Measurements from ENCODE around the gene ZWILCH.

The ZWILCH gene

DNA sequence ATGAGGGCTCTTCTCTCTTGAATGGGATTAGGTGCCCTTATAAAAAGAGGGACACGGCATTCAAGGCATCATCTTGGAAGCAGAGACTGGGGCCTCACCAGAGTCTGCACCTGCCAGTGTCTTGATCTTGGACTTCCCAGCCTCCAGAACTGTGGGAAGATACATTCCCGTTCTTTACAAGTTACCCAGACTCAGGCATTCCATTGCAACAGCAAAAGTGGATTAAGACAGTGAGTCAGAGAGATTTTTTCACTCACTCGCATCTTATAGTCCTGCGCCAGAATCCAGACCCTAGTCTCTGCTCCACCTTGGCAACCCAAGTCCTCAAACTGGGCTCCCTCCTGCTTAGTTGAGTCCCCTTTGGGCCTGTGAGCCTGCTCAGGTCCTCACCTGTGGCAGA lies 58.0 kb downstream of the ZWILCH start:
- DNase-seq (ENCODE audit: insufficient read length, low spot score) (no peak), FAIRE-seq (no peak)
- no peak for TF ChIP-seq CTCF (IDR thresholded peaks at IDR 0.05; ENCODE audit: insufficient read depth, missing control alignments)

DNA sequence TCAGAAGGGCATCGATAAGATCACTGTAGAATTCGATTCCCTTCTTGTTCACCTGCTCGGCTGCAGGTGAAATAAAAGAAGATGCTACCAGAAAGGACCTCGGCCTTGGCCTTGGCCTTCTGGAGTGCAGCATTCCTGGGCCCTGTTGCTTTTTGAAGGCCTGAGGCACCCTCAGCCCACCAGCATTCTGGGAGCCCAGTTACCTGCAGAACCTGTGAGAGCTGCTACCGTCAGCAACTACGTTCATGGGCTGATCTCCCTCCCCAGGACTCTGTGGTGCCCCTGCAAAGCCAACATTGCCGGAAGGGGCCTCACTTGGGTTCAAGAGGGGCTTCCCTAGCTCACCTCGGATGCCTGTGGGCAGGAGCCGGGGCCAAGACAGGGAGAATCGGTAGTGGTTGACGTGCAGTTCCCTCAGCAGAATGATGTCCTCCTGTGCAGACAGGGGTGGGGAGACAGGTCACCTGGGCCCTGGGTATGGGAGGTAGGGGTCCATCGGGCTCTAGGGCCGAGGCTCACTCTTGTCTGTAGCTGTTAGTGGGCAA lies 58.5 kb downstream of the ZWILCH start:
- FAIRE-seq = no peak
- no peak for TF ChIP-seq CTCF (IDR thresholded peaks at IDR 0.05; ENCODE audit: insufficient read depth, missing control alignments)
- no peak for DNase-seq (ENCODE audit: insufficient read length, low spot score)

DNA sequence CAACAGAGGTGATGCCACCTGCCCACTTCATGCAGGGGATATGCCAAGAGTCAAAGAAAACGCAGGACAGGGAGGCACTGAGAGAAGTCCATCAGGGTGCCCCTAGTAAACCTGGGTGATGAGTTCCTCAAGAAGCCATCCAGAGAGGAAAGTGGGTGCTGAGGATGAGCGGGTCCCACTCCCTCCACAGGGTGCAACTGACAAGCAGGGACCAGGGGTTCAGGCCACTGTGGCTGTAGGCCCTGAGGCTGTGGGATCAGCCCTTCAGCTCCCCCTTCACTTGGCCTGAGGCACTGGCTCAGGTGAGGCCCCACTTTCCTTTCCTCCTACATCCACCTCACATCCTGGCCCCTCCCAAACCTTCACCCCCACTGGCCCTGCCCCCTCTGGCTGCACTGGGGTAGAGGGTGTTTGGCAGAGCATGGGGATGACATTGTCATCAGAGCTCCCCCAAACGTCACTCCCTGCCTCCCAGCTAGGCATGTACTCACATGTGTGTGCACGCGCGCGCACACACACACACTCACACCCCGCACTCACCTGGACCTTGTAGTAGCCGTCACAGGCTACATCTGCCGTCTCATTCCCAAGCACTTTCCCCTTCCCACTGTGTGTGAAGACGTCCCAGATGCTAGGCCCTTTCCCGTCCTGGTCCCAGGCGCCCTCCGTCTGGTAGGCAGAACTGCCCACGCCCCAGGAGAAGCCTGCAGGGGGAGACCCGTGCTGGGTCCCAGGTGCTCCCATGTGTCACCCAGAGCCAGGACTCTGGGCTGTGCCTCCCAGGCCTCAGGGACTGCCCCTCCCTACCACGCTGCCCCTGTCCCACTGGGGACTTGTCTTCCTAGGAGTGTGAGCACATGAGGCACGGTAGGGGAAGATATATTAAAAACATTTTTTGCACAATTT lies 59.3 kb downstream of the ZWILCH start:
- no peak for TF ChIP-seq CTCF (IDR thresholded peaks at IDR 0.05; ENCODE audit: insufficient read depth, missing control alignments)
- FAIRE-seq (no peak), DNase-seq (ENCODE audit: insufficient read length, low spot score) (no peak)

DNA sequence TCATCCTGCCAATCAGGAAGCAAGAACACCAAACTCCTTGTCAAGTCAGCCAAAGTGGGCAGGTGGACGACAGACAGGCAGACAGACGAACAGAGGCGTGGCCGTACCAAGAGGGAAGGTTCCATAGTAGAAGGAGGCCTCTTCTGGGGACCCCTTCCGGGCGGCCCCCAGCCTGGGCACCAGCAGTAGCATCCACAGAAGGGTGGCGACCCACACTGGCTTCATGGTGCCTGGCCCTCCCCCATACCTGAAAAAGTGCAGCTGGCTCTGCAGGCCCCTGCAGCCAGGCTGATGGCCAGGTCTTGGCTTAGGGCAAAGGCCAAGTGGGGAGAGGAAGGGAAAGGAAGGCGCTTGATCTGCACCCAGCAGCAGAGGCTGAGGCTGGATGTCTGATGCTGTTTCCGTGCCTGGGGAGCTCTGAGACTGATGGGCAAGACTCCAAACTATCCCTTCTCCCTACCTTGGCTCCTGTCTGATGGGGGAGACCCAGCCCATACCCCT lies 60.1 kb downstream of the ZWILCH start:
- FAIRE-seq = no peak
- DNase-seq (ENCODE audit: insufficient read length, low spot score) = no peak

GRCh38 chr15:66565741-66566144 lies 60.6 kb downstream of the ZWILCH start, which contains the start of gene LCTL:
Gene LCTL, minus strand, starts transcription at chr15:66565998. Its CDS starts 633 bp downstream, at chr15:66565365.
- FAIRE-seq = no peak
- TF ChIP-seq CTCF (IDR thresholded peaks at IDR 0.05; ENCODE audit: insufficient read depth, missing control alignments) = no peak
- no peak for DNase-seq (ENCODE audit: insufficient read length, low spot score)

More for the DNA sequence above, 60.1 kb downstream of the ZWILCH start:
- no peak for TF ChIP-seq CTCF (IDR thresholded peaks at IDR 0.05; ENCODE audit: insufficient read depth, missing control alignments)

- DNase-seq (ENCODE audit: insufficient read length, low spot score) = peak; percentile 61
- peak; percentile 70 for TF ChIP-seq CTCF (IDR thresholded peaks at IDR 0.05; ENCODE audit: insufficient read depth, missing control alignments)
- FAIRE-seq = no peak
These were observed 61.9 kb downstream of the ZWILCH start for GRCh38 chr15:66566963-66567531.

Measured in D721Med (cell line).